ENCODE results near the gene INVS. TPM values are rescaled to one million over a fixed set of nuclear protein-coding genes. Genes with fewer than 3 reads are reported as not detected.

The INVS gene
- polyA plus RNA-seq, 1 of the 3 experiments (the other 2 are of a cell fraction), result 8.1 TPM

DNA sequence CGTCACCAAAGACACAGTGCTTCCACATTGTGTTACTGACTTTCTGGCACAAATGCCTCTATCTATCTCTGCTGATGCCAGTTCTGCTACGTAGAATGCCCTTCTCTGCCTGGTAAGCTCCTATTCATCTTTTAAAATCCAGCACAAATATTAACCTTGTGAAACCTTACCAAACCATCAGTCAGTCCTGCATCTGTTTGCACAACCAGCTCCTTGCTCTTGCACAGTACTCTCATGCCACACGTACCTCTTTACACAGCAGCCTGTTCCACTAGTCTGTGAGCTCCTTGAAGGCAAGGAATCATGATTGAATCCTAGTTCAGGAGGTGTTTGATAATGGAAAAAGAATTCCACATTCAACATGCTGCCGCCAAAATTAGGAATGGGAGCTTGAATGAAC is 197.4 kb downstream of the INVS start:
- Histone ChIP-seq H3K9ac (no peak overlapping the region), H3K9me2 (no peaks in the 10 kb centered on the region), H3K27ac (ENCODE audit: low read depth in 2 of 2, low read length in 1 of 2) (no peak overlapping the region), H3K4me3 (ENCODE audit: low read depth in 2 of 2, low read length in 1 of 2) (no peak overlapping the region), H3K79me2 (ENCODE audit: insufficient read depth) (peaks cover 92% of the 10 kb centered on the region), H2AFZ (ENCODE audit: low read depth) (no peak overlapping the region), H4K20me1 (ENCODE audit: insufficient read depth) (0 out of 2 replicates have a peak, but pooled peaks cover 3% of the 10 kb centered on the region), H3K27me3 (ENCODE audit: insufficient read depth) (no peaks in the 10 kb centered on the region), H3K4me1 (ENCODE audit: control insufficient read depth in 1 of 2, insufficient read depth in 2 of 2, low read depth in 1 of 2, low read length in 1 of 2) (no peaks in the 10 kb centered on the region; a peak in 2 of 4 replicates), H3K4me2 (no peak overlapping the region), H3F3A (replicated peaks; ENCODE audit: insufficient read depth) (peaks cover 3% of the 10 kb centered on the region), H3K36me3 (replicated peaks in 1 of 2; ENCODE audit: control insufficient read depth in 1 of 2, insufficient read depth in 2 of 2, low read length in 1 of 2) (peaks cover 57 to 94% of the 10 kb centered on the region in 2 experiments), H3K9me3 (no peaks in the 10 kb centered on the region)
- TF ChIP-seq RAD21 (IDR thresholded peaks at IDR 0.05; ENCODE audit: low read length) (no peak), NRF1 (IDR thresholded peaks at IDR 0.05; ENCODE audit: low read depth, low read length) (no peak), EZH2phosphoT487 (IDR thresholded peaks at IDR 0.05; ENCODE audit: borderline replicate concordance, low read depth) (no peak), RXRA (IDR thresholded peaks at IDR 0.05; ENCODE audit: borderline replicate concordance, low read depth) (no peak), TCF12 (IDR thresholded peaks at IDR 0.05) (no peak), SIN3A (IDR thresholded peaks at IDR 0.05; ENCODE audit: borderline replicate concordance, low read depth, low read length) (no peak), PBX3 (IDR thresholded peaks at IDR 0.05) (no peak), TAF1 (IDR thresholded peaks at IDR 0.05; ENCODE audit: borderline replicate concordance, low read depth, low read length) (no peak), FOXM1 (IDR thresholded peaks at IDR 0.05; ENCODE audit: low read depth) (no peak), CHD2 (IDR thresholded peaks at IDR 0.05; ENCODE audit: low read length, partially characterized antibody) (no peak)
- TF ChIP-seq, protein P1, sequence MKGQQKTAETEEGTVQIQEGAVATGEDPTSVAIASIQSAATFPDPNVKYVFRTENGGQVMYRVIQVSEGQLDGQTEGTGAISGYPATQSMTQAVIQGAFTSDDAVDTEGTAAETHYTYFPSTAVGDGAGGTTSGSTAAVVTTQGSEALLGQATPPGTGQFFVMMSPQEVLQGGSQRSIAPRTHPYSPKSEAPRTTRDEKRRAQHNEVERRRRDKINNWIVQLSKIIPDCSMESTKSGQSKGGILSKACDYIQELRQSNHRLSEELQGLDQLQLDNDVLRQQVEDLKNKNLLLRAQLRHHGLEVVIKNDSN (IDR thresholded peaks at IDR 0.05; ENCODE audit: borderline replicate concordance, low read depth), result no peak
- TF ChIP-seq, protein P2, sequence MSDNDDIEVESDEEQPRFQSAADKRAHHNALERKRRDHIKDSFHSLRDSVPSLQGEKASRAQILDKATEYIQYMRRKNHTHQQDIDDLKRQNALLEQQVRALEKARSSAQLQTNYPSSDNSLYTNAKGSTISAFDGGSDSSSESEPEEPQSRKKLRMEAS (IDR thresholded peaks at IDR 0.05; ENCODE audit: low read depth), result no peak
- POLR2A ChIA-PET, result no interaction called here
- CTCF ChIA-PET, result interaction anchor here (0.5 to 1.9 kb wide), 3 partner anchors 26 to 1015 kb away, joined by 3 to 12 read pairs (median 3); no protein-coding TSS in a partner anchor
- WGBS (ENCODE audit: low lambda C conversion rate), result 94% methylated on average over 4 of the region's 4 CpGs
- no peak for DNase-seq

- no peaks in the 10 kb centered on the region for H3K9me2 ChIP-seq
- H3F3A ChIP-seq (replicated peaks; ENCODE audit: insufficient read depth), result peaks cover 4% of the 10 kb centered on the region
- DNase-seq, result no peak
- H3K27me3 ChIP-seq (ENCODE audit: insufficient read depth), result no peaks in the 10 kb centered on the region
- WGBS (ENCODE audit: low lambda C conversion rate), result 97% methylated on average over 3 of the region's 3 CpGs
- CTCF ChIA-PET, result interaction anchor here (0.6 to 1.2 kb wide), 4 partner anchors 10 to 1168 kb away, joined by 3 to 4 read pairs (median 3); no protein-coding TSS in a partner anchor
- peaks cover 97% of the 10 kb centered on the region for H3K79me2 ChIP-seq (ENCODE audit: insufficient read depth)
- no peak overlapping the region for H2AFZ ChIP-seq (ENCODE audit: low read depth)
- H3K27ac ChIP-seq (ENCODE audit: low read depth in 2 of 2, low read length in 1 of 2), result no peak overlapping the region
- no peak overlapping the region; the same call in 1 of the 2 replicates for H3K4me2 ChIP-seq
- 0 out of 2 replicates have a peak, but pooled peaks cover 3% of the 10 kb centered on the region for H4K20me1 ChIP-seq (ENCODE audit: insufficient read depth)
- H3K36me3 ChIP-seq (replicated peaks in 1 of 2; ENCODE audit: control insufficient read depth in 1 of 2, insufficient read depth in 2 of 2, low read length in 1 of 2), result peaks cover 59 to 94% of the 10 kb centered on the region in 2 experiments
- no peak overlapping the region for H3K4me3 ChIP-seq (ENCODE audit: low read depth in 2 of 2, low read length in 1 of 2)
- no peak overlapping the region for H3K9ac ChIP-seq
- no peaks in the 10 kb centered on the region; a peak in 2 of 4 replicates for H3K4me1 ChIP-seq (ENCODE audit: control insufficient read depth in 1 of 2, insufficient read depth in 2 of 2, low read depth in 1 of 2, low read length in 1 of 2)
- H3K9me3 ChIP-seq, result no peaks in the 10 kb centered on the region
- POLR2A ChIA-PET, result no interaction called here
- TF ChIP-seq YY1 (IDR thresholded peaks at IDR 0.05; ENCODE audit: low read depth) (no peak), POLR2AphosphoS5 (IDR thresholded peaks at IDR 0.05; ENCODE audit: low read depth, low read length) (no peak), FOXJ3 (CRISPR knock-in tag; IDR thresholded peaks at IDR 0.05) (no peak), FOSL2 (IDR thresholded peaks at IDR 0.05; ENCODE audit: borderline replicate concordance, low read depth) (no peak), MXI1 (IDR thresholded peaks at IDR 0.05; ENCODE audit: low read depth, low read length) (no peak), RFX5 (IDR thresholded peaks at IDR 0.05; ENCODE audit: low read length) (no peak), EZH2phosphoT487 (IDR thresholded peaks at IDR 0.05; ENCODE audit: borderline replicate concordance, low read depth) (no peak), JUND (IDR thresholded peaks at IDR 0.05) (no peak), GABPA (IDR thresholded peaks at IDR 0.05; ENCODE audit: low read depth) (no peak), EP300 (IDR thresholded peaks at IDR 0.05; ENCODE audit: borderline replicate concordance in 1 of 2, low read depth in 1 of 2, low read length in 1 of 2) (no peak), TCF12 (IDR thresholded peaks at IDR 0.05) (no peak), RXRA (IDR thresholded peaks at IDR 0.05; ENCODE audit: borderline replicate concordance, low read depth) (no peak), NRF1 (IDR thresholded peaks at IDR 0.05; ENCODE audit: low read depth, low read length) (no peak), RAD21 (IDR thresholded peaks at IDR 0.05; ENCODE audit: low read length) (no peak), REST (IDR thresholded peaks at IDR 0.05; ENCODE audit: low read depth, low read length) (no peak), PBX3 (IDR thresholded peaks at IDR 0.05) (no peak)
Measured at GRCh38 chr9:100298378-100298777, 199.3 kb downstream of the INVS start.

All from SK-N-SH (cell line).